Ovary (tissue), 3 donors: Measurements from ENCODE around the gene SAMD1.

ENCODE experiments used
- EP300 ChIP-seq: sonication (generic); formaldehyde crosslinking; IDR thresholded peaks from one replicate; pipeline ENCODE4 v1.6.1; 2017; ENCODE audit warnings: antibody characterized with exemption
- POLR2A ChIP-seq: fragments of 450-650 bp; IDR thresholded peaks from one replicate; pipeline ENCODE4 v1.6.1; 2017; ENCODE audit warnings: antibody characterized with exemption, mild to moderate bottlenecking, moderate library complexity
- TF ChIP-seq, protein P1 (sequence below), 3 donors: fragments of 450-650 bp in 2 of 3; fragments of 200-600 bp in 1 of 3; IDR thresholded peaks; one replicate each; pipeline versions ENCODE4 v1.5.1 to v1.8.0; 2016 to 2022; ENCODE audit warnings: antibody characterized with exemption in 3 of 3, mild to moderate bottlenecking in 1 of 3
- donor health status: DM: no; HTN: no; CAD: no.

DNA sequence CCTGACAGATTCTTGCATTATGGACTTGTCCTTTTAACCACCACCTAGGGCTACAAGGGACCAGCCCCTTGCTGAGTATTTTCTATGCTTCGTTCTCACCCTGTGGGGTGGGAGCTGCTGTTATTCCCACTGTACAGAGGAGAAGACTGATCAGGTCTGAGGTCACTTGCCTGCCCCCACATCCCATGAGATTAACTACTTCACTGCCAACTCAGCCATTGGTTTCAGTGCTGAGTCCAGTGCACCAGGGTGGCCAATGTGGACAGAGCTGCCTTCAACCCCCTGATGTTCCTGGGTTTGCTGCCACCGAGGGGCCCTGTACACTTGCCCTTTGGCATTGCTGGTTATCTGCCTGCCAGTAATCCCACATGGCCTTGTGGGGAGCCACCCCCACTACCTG lies 20.1 kb upstream of the SAMD1 start:
- no peak for TF ChIP-seq EP300
- TF ChIP-seq, protein P1, sequence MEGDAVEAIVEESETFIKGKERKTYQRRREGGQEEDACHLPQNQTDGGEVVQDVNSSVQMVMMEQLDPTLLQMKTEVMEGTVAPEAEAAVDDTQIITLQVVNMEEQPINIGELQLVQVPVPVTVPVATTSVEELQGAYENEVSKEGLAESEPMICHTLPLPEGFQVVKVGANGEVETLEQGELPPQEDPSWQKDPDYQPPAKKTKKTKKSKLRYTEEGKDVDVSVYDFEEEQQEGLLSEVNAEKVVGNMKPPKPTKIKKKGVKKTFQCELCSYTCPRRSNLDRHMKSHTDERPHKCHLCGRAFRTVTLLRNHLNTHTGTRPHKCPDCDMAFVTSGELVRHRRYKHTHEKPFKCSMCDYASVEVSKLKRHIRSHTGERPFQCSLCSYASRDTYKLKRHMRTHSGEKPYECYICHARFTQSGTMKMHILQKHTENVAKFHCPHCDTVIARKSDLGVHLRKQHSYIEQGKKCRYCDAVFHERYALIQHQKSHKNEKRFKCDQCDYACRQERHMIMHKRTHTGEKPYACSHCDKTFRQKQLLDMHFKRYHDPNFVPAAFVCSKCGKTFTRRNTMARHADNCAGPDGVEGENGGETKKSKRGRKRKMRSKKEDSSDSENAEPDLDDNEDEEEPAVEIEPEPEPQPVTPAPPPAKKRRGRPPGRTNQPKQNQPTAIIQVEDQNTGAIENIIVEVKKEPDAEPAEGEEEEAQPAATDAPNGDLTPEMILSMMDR (IDR thresholded peaks at IDR 0.05): no peak
- no peak for TF ChIP-seq POLR2A
